C4-2B (cell line): ENCODE data around the gene RALBP1.

Experiments
- CTCF ChIP-seq: fragments of 450-650 bp; conservative IDR thresholded peaks from 2 replicates; pipeline ENCODE4 v1.5.1; 2017; ENCODE audit warnings: mild to moderate bottlenecking
- ZFX ChIP-seq: fragments of 450-650 bp; IDR thresholded peaks from 2 replicates; pipeline ENCODE4 v1.6.1; 2017

- TF ChIP-seq ZFX, result no peak
- no peak for TF ChIP-seq CTCF
These were observed 76.9 kb downstream of the RALBP1 start for GRCh38 chr18:9552191-9552590.
